ENCODE results near the gene MCTP2.

The MCTP2 gene

GRCh38 chr15:94250801-94251200 is 19.4 kb downstream of the MCTP2 start:
- Histone ChIP-seq H3K9me3 (ENCODE audit: control insufficient read depth, insufficient read depth, low read length) (no peaks in the 10 kb centered on the region), H3K79me2 (ENCODE audit: control insufficient read depth, low read length) (peaks cover 99% of the 10 kb centered on the region)

GRCh38 chr15:94252223-94252766 is 20.9 kb downstream of the MCTP2 start:
- H3K4me3 ChIP-seq (ENCODE audit: low read length): peak overlapping the region; percentile 10
- H3K27ac ChIP-seq (ENCODE audit: low read depth, low read length): peak overlapping the region; percentile 98
- no peaks in the 10 kb centered on the region for H3K9me3 ChIP-seq (ENCODE audit: control insufficient read depth, insufficient read depth, low read length)
- H3K4me1 ChIP-seq (ENCODE audit: control insufficient read depth, low read length): peaks cover 92% of the 10 kb centered on the region
- TF ChIP-seq EZH2phosphoT487 (IDR thresholded peaks at IDR 0.05; ENCODE audit: borderline replicate concordance, low read length): no peak
- TF ChIP-seq, protein P1, sequence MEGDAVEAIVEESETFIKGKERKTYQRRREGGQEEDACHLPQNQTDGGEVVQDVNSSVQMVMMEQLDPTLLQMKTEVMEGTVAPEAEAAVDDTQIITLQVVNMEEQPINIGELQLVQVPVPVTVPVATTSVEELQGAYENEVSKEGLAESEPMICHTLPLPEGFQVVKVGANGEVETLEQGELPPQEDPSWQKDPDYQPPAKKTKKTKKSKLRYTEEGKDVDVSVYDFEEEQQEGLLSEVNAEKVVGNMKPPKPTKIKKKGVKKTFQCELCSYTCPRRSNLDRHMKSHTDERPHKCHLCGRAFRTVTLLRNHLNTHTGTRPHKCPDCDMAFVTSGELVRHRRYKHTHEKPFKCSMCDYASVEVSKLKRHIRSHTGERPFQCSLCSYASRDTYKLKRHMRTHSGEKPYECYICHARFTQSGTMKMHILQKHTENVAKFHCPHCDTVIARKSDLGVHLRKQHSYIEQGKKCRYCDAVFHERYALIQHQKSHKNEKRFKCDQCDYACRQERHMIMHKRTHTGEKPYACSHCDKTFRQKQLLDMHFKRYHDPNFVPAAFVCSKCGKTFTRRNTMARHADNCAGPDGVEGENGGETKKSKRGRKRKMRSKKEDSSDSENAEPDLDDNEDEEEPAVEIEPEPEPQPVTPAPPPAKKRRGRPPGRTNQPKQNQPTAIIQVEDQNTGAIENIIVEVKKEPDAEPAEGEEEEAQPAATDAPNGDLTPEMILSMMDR (IDR thresholded peaks at IDR 0.05; ENCODE audit: low read depth, low read length, poor library complexity, severe bottlenecking): no peak
- H3K27me3 ChIP-seq (ENCODE audit: control insufficient read depth, low read length): no peaks in the 10 kb centered on the region
- no peaks in the 10 kb centered on the region for H3K9me2 ChIP-seq (replicated peaks; ENCODE audit: control insufficient read depth, low read length)
- peaks cover 21% of the 10 kb centered on the region for H3K36me3 ChIP-seq (ENCODE audit: control insufficient read depth, low read length)
- H3F3A ChIP-seq (ENCODE audit: control insufficient read depth, insufficient read depth): peaks cover 32% of the 10 kb centered on the region
- peaks cover 99% of the 10 kb centered on the region for H3K79me2 ChIP-seq (ENCODE audit: control insufficient read depth, low read length)
- no peaks in the 10 kb centered on the region for H4K20me1 ChIP-seq (ENCODE audit: control insufficient read depth, insufficient read depth, low read depth, low read length)
- peak overlapping the region; percentile 38 for H3K4me2 ChIP-seq (ENCODE audit: low read length)

More at GRCh38 chr15:94250801-94251200, 19.4 kb downstream of the MCTP2 start:
- Histone ChIP-seq H3K36me3 (ENCODE audit: control insufficient read depth, low read length) (peaks cover 24% of the 10 kb centered on the region), H3K4me2 (ENCODE audit: low read length) (peak overlapping the region; percentile 38), H3K9me2 (replicated peaks; ENCODE audit: control insufficient read depth, low read length) (no peaks in the 10 kb centered on the region), H4K20me1 (ENCODE audit: control insufficient read depth, insufficient read depth, low read depth, low read length) (no peaks in the 10 kb centered on the region), H3K4me1 (ENCODE audit: control insufficient read depth, low read length) (peaks cover 81% of the 10 kb centered on the region), H3F3A (ENCODE audit: control insufficient read depth, insufficient read depth) (peaks cover 18% of the 10 kb centered on the region), H3K27ac (ENCODE audit: low read depth, low read length) (no peak overlapping the region), H3K4me3 (ENCODE audit: low read length) (no peak overlapping the region), H3K27me3 (ENCODE audit: control insufficient read depth, low read length) (no peaks in the 10 kb centered on the region)
- TF ChIP-seq, protein P1 (IDR thresholded peaks at IDR 0.05; ENCODE audit: low read depth, low read length, poor library complexity, severe bottlenecking): no peak
- TF ChIP-seq EZH2phosphoT487 (IDR thresholded peaks at IDR 0.05; ENCODE audit: borderline replicate concordance, low read length): no peak

DNA sequence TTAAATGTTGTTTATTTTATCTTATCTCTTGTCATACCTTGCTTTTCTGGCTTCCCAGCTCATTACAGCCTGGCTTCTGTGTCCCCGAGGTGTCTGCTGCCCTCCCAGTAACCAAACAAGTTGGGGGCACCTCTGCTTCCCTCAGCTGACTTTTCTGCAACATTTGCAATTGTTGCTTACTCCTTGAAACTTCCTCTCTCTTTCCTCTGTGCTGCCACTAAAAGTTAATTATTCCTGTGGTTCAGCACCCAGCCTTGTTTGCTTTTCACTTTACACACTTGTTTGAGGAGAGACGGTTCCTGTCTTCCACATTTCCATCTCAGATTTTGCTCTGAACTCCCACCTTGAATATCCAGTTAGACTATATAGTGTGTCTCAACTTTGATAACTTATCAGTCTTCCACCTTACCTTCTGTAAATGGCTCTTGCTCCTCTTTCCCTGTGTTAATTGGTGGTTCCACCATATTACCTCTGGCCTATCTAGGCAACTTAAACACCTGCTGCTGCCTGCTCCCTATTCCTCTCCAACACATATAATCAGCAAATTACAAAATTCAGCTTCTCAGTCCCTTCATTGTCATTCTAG is 21.6 kb downstream of the MCTP2 start:
- Histone ChIP-seq H3K4me3 (ENCODE audit: low read length) (peak overlapping the region; percentile 57), H3K9me2 (replicated peaks; ENCODE audit: control insufficient read depth, low read length) (no peaks in the 10 kb centered on the region), H3K4me1 (ENCODE audit: control insufficient read depth, low read length) (peaks cover 98% of the 10 kb centered on the region), H3K9me3 (ENCODE audit: control insufficient read depth, insufficient read depth, low read length) (no peaks in the 10 kb centered on the region), H3F3A (ENCODE audit: control insufficient read depth, insufficient read depth) (peaks cover 36% of the 10 kb centered on the region), H3K79me2 (ENCODE audit: control insufficient read depth, low read length) (peaks cover 92% of the 10 kb centered on the region), H3K27ac (ENCODE audit: low read depth, low read length) (peak overlapping the region; percentile 98), H4K20me1 (ENCODE audit: control insufficient read depth, insufficient read depth, low read depth, low read length) (no peaks in the 10 kb centered on the region), H3K27me3 (ENCODE audit: control insufficient read depth, low read length) (no peaks in the 10 kb centered on the region), H3K4me2 (ENCODE audit: low read length) (peak overlapping the region; percentile 69), H3K36me3 (ENCODE audit: control insufficient read depth, low read length) (peaks cover 21% of the 10 kb centered on the region)
- TF ChIP-seq EZH2phosphoT487 (IDR thresholded peaks at IDR 0.05; ENCODE audit: borderline replicate concordance, low read length): no peak
- TF ChIP-seq, protein P1 (IDR thresholded peaks at IDR 0.05; ENCODE audit: low read depth, low read length, poor library complexity, severe bottlenecking): no peak

Measured in DOHH2 (cell line).